Lower lobe of right lung (tissue), 2 donors: Measurements from ENCODE around the gene EPS8L3. TPM values are rescaled to one million over a fixed set of nuclear protein-coding genes. Genes with fewer than 3 reads are reported as not detected.
A peak's percentile ranks its signal among the peaks of the same experiment; 100 is the strongest.

Experiments
- ATAC-seq, 2 donors: fragments of 200-7000 bp; cut with Tn5 transposase; one replicate each; pipeline ENCODE4 v1.9.1; 2020 to 2022; ENCODE audit warnings: mild to moderate bottlenecking in 2 of 2, moderate library complexity in 2 of 2
- DNase-seq: peaks from one replicate; pipeline ENCODE4 v3.0.0-alpha.2; 2020
- H3K27ac ChIP-seq: fragments of 200-600 bp; one replicate; pipeline ENCODE4 v1.8.0; 2022
- H3K27me3 ChIP-seq: fragments of 200-600 bp; one replicate; pipeline ENCODE4 v1.8.0; 2022; ENCODE audit warnings: low read depth
- H3K36me3 ChIP-seq: fragments of 200-600 bp; one replicate; pipeline ENCODE4 v1.8.0; 2022; ENCODE audit warnings: mild to moderate bottlenecking
- H3K4me1 ChIP-seq: fragments of 200-600 bp; one replicate; pipeline ENCODE4 v1.8.0; 2022
- H3K4me3 ChIP-seq: fragments of 200-600 bp; one replicate; pipeline ENCODE4 v1.8.0; 2022; ENCODE audit warnings: mild to moderate bottlenecking
- H3K9me3 ChIP-seq: fragments of 200-600 bp; one replicate; pipeline ENCODE4 v1.8.0; 2022
- CTCF ChIP-seq: fragments of 200-600 bp; IDR thresholded peaks from one replicate; pipeline ENCODE4 v1.8.0; 2022; ENCODE audit warnings: antibody characterized with exemption, mild to moderate bottlenecking
- intact Hi-C: fragments of 100-400 bp; cut with DNase I; formaldehyde crosslinking; loops from one replicate; pipeline ENCODE4 v1.11.0; 2022
- total RNA-seq: library from RNA; stranded (reverse); fragmentation: NEBNext Ultra II Directional; extraction: Animal tissue kit (Norgen Biotek cat#: 25700); gene quantifications from one replicate; pipeline ENCODE4 v1.2.1, GENCODE V29; 2021
- donor health status: DM: no; HTN: yes; CAD: no; lungs with severe emphysema.

The EPS8L3 gene
- total RNA-seq, 1 donor from 2014 or later, result not detected

GRCh38 chr1:109765896-109766615 is 2.3 kb upstream of the EPS8L3 start:
- H3K36me3 ChIP-seq, result no peaks in the 10 kb centered on the region
- no peaks in the 10 kb centered on the region for H3K27me3 ChIP-seq
- intact Hi-C loops, result no loop called here
- no peaks in the 10 kb centered on the region for H3K9me3 ChIP-seq
- no peak for DNase-seq
- peaks cover 12% of the 10 kb centered on the region for H3K4me1 ChIP-seq
- H3K4me3 ChIP-seq, result no peak overlapping the region
- TF ChIP-seq CTCF, result no peak
- ATAC-seq, result no peak
- H3K27ac ChIP-seq, result no peak overlapping the region

GRCh38 chr1:109765483-109765815 is 1.7 kb upstream of the EPS8L3 start:
- Histone ChIP-seq H3K36me3 (no peaks in the 10 kb centered on the region), H3K27me3 (no peaks in the 10 kb centered on the region), H3K4me3 (no peak overlapping the region), H3K27ac (no peak overlapping the region), H3K4me1 (peaks cover 12% of the 10 kb centered on the region), H3K9me3 (no peaks in the 10 kb centered on the region)
- no peak for ATAC-seq
- no peak for TF ChIP-seq CTCF
- intact Hi-C loops, result no loop called here
- peak; percentile 24 for DNase-seq

- intact Hi-C loops, result no loop called here
Observed at GRCh38 chr1:109764561-109765482, 1.1 kb upstream of the EPS8L3 start.

GRCh38 chr1:109762821-109763645 is 690 bp downstream of the EPS8L3 start:
- peak; percentile 20 to 50 for ATAC-seq
- Histone ChIP-seq H3K9me3 (no peaks in the 10 kb centered on the region), H3K4me3 (no peak overlapping the region), H3K27ac (no peak overlapping the region), H3K4me1 (peaks cover 12% of the 10 kb centered on the region), H3K36me3 (no peaks in the 10 kb centered on the region), H3K27me3 (no peaks in the 10 kb centered on the region)
- intact Hi-C loops, result no loop called here
- peak; percentile 43 for DNase-seq
- no peak for TF ChIP-seq CTCF

More at GRCh38 chr1:109764561-109765482, 1.1 kb upstream of the EPS8L3 start:
- H3K27me3 ChIP-seq, result no peaks in the 10 kb centered on the region
- ATAC-seq (no peak), DNase-seq (peak; percentile 19)
- no peaks in the 10 kb centered on the region for H3K9me3 ChIP-seq
- H3K4me3 ChIP-seq, result no peak overlapping the region
- H3K4me1 ChIP-seq, result peaks cover 12% of the 10 kb centered on the region
- no peaks in the 10 kb centered on the region for H3K36me3 ChIP-seq
- no peak for TF ChIP-seq CTCF
- H3K27ac ChIP-seq, result no peak overlapping the region

- DNase-seq (no peak), ATAC-seq (no peak)
- TF ChIP-seq CTCF, result no peak
- Histone ChIP-seq H3K27ac (no peak overlapping the region), H3K36me3 (no peaks in the 10 kb centered on the region), H3K27me3 (no peaks in the 10 kb centered on the region), H3K4me1 (peaks cover 12% of the 10 kb centered on the region), H3K9me3 (no peaks in the 10 kb centered on the region), H3K4me3 (no peak overlapping the region)
- intact Hi-C loops, result no loop called here
Observed at GRCh38 chr1:109762039-109762585, 1.6 kb downstream of the EPS8L3 start.
